Epithelial cell of esophagus (primary cell): Measurements from ENCODE around the gene RAVER1.
"Not testable (repeated sequence)": the region's sequence is repeated elsewhere in the genome, so short reads cannot be mapped to it uniquely, and the experiment has no call there.

Source experiments
- DNase-seq: peaks from one replicate; pipeline ENCODE4 v3.0.0; 2010; ENCODE audit warnings: low read depth
- H3K4me3 ChIP-seq: 2 replicates; pipeline ENCODE4 v1.5.1; 2011; ENCODE audit warnings: mild to moderate bottlenecking, low read length, control low read depth
- CTCF ChIP-seq: IDR thresholded peaks from 2 replicates; pipeline ENCODE4 v1.5.1; 2011; ENCODE audit warnings: low read depth, mild to moderate bottlenecking, low read length, control low read depth, inconsistent platforms; ENCODE audit not compliant: insufficient read depth; ENCODE audit errors: missing control alignments

The RAVER1 gene

GRCh38 chr19:10332965-10333757 is at the start of gene RAVER1:
RAVER1 (minus strand) TSS chr19:10333529; CDS start chr19:10333507, 22 bp downstream.
- no peak for TF ChIP-seq CTCF
- H3K4me3 ChIP-seq: peak within 1 kb of the TSS; percentile 61

GRCh38 chr19:10383223-10383499 is 49.8 kb upstream of the RAVER1 start:
- not testable (repeated sequence) for H3K4me3 ChIP-seq

More at GRCh38 chr19:10332965-10333757, at the start of gene RAVER1:
- peak; percentile 99 for DNase-seq

GRCh38 chr19:10380313-10381102 is 47.2 kb upstream of the RAVER1 start, which contains the start of gene TYK2:
TYK2 (minus strand) TSS chr19:10380572; CDS start chr19:10378406, 2,166 bp downstream.
- peak; percentile 98 for DNase-seq
- TF ChIP-seq CTCF: no peak
- H3K4me3 ChIP-seq: peak within 1 kb of the TSS; percentile 94

More at GRCh38 chr19:10383223-10383499, 49.8 kb upstream of the RAVER1 start:
- DNase-seq: not testable (repeated sequence)

- peak overlapping the region; percentile 94 for H3K4me3 ChIP-seq
- no peak for DNase-seq
- no peak for TF ChIP-seq CTCF
Observed at GRCh38 chr19:10379880-10380312, 46.6 kb upstream of the RAVER1 start.

GRCh38 chr19:10378124-10378523 is 44.8 kb upstream of the RAVER1 start:
- H3K4me3 ChIP-seq: no peak overlapping the region
- DNase-seq: no peak
- TF ChIP-seq CTCF: no peak

GRCh38 chr19:10377140-10377640 is 43.9 kb upstream of the RAVER1 start:
- DNase-seq, H3K4me3 ChIP-seq: not testable (repeated sequence)

GRCh38 chr19:10374931-10375330 is 41.6 kb upstream of the RAVER1 start:
- no peak overlapping the region for H3K4me3 ChIP-seq
- TF ChIP-seq CTCF: no peak
- DNase-seq: no peak
